Spleen (tissue), 11 donors: ENCODE measurements around the gene PPM1A. TPM values are rescaled to one million over a fixed set of nuclear protein-coding genes. Genes with fewer than 3 reads are reported as not detected.
A peak's percentile ranks its signal among the peaks of the same experiment; 100 is the strongest.

Experiments
- DNase-seq: peaks from one replicate; pipeline ENCODE4 v3.0.0-alpha.2; 2020
- H3K27ac ChIP-seq, 8 donors: fragments of 200-600 bp; sonication (generic) in 7 of 8; 1 replicate in 4 of 8; 2 replicates in 4 of 8; pipeline versions ENCODE4 v1.5.0 to v1.8.0; 2016 to 2021; ENCODE audit warnings: inconsistent platforms in 4 of 8, mild to moderate bottlenecking in 4 of 8, moderate library complexity in 1 of 8
- H3K27me3 ChIP-seq, 7 donors: fragments of 200-600 bp; sonication (generic) in 6 of 7; replicated peaks in 1 of 7; 1 replicate in 4 of 7; 2 replicates in 3 of 7; pipeline versions ENCODE4 v1.5.0 to v1.8.0; 2016 to 2021; ENCODE audit warnings: inconsistent platforms in 3 of 7, mild to moderate bottlenecking in 1 of 7
- H3K36me3 ChIP-seq, 6 donors: fragments of 200-600 bp; sonication (generic) in 5 of 6; 1 replicate in 4 of 6; 2 replicates in 2 of 6; pipeline versions ENCODE4 v1.5.0 to v1.8.0; 2016 to 2021; ENCODE audit warnings: inconsistent platforms in 2 of 6
- H3K4me1 ChIP-seq, 6 donors: fragments of 200-600 bp; sonication (generic) in 5 of 6; 1 replicate in 3 of 6; 2 replicates in 3 of 6; pipeline versions ENCODE4 v1.5.0 to v1.8.0; 2016 to 2021; ENCODE audit warnings: inconsistent platforms in 3 of 6
- H3K4me3 ChIP-seq, 8 donors: fragments of 200-600 bp; sonication (generic) in 7 of 8; 1 replicate in 4 of 8; 2 replicates in 4 of 8; pipeline versions ENCODE4 v1.5.0 to v1.8.0; 2016 to 2021; ENCODE audit warnings: inconsistent platforms in 4 of 8, mild to moderate bottlenecking in 4 of 8, moderate library complexity in 2 of 8
- H3K9me3 ChIP-seq, 8 donors: fragments of 200-600 bp; sonication (generic) in 7 of 8; 1 replicate in 4 of 8; 2 replicates in 4 of 8; pipeline versions ENCODE4 v1.5.0 to v1.8.0; 2016 to 2021; ENCODE audit warnings: inconsistent platforms in 4 of 8
- CTCF ChIP-seq, 11 experiments: fragments of 200-600 bp in 7 of 11; fragments of 450-650 bp in 4 of 11; sonication (generic) in 4 of 11; IDR thresholded peaks in 8 of 11; conservative IDR thresholded peaks in 3 of 11; 1 replicate in 7 of 11; 2 replicates in 4 of 11; pipeline versions ENCODE4 v1.4.0 to v1.8.0; 2016 to 2021; ENCODE audit warnings: antibody characterized with exemption in 11 of 11, inconsistent platforms in 4 of 11, mild to moderate bottlenecking in 1 of 11
- POLR2A ChIP-seq, 3 donors: fragments of 450-650 bp; IDR thresholded peaks; one replicate each; pipeline ENCODE4 v1.5.1; 2017; ENCODE audit warnings: antibody characterized with exemption in 3 of 3, mild to moderate bottlenecking in 1 of 3
- POLR2AphosphoS5 ChIP-seq, 3 donors: sonication (generic); formaldehyde crosslinking; IDR thresholded peaks; one replicate each; pipeline ENCODE4 v1.5.1; 2017; ENCODE audit warnings: antibody characterized with exemption in 3 of 3
- WGBS, 5 donors: extraction: QIAGEN DNeasy Blood & Tissue Kit in 3 of 5; methylation state at CpG; one replicate each; pipeline versions ENCODE4 v1.1.5 to v1.1.7; 2013 to 2018; 5-methylcytosine and 5-hydroxymethylcytosine counted together
- intact Hi-C: fragments of 100-400 bp; cut with DNase I; formaldehyde crosslinking; loops from one replicate; pipeline ENCODE4 v1.15.0; 2023; ENCODE audit warnings: low total_unique reads
- polyA plus RNA-seq, 3 donors: library from polyadenylated mRNA; stranded (reverse); fragments of 200-250 nt; gene quantifications; one replicate each; pipeline ENCODE4 v1.2.1, GENCODE V29; 2013
- total RNA-seq, 7 donors: library from RNA; depleted of rRNA in 3 of 7; stranded (reverse); fragments of >200 nt in 3 of 7; fragmentation: NEBNext Ultra II Directional in 4 of 7; extraction: Animal tissue kit (Norgen Biotek cat#: 25700) in 4 of 7; gene quantifications; one replicate each; pipeline versions ENCODE4 v1.1.0 to v1.2.1, GENCODE V29; 2016 to 2021
- donor health status: healthy with polysubstance abuse.
- donor health status: DM: no; HTN: no; CAD: no; lungs with moderate emphysema.
- donor health status: DM: no; HTN: no; CAD: no.
- donor health status: Bipolar disorder and iron deficiency.
- donor health status: healthy.
- donor health status: DM: no; HTN: no; CAD: no.
- donor health status: DM: yes; HTN: yes; CAD: no.

The PPM1A gene
- total and polyA plus RNA-seq, 10 donors = 15.5 to 63.0 (median 45.0) TPM

DNA sequence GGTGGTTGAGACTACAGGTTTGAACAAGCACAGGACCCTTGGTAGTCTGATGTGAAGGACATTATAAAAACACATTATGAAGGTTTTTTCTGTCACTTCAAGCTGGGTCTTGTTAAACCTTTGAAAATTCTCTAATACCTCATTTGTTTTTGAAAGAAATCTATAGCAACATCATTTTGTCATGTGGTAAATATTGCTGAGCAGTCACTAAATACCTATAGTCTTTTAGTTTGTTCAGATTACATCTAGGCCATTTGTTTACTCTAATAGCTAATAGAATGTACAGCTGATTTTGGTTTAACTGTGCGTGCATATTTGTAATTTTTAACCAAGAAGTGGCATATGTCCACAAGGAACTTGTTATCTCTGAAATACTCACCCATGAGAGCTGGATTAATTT, 2.9 kb downstream of the PPM1A start:
- Histone ChIP-seq H3K4me1 (peaks cover 15 to 81% (median 53%) of the 10 kb centered on the region in 6 donors), H3K27me3 (no peaks in the 10 kb centered on the region), H3K9me3 (no peaks in the 10 kb centered on the region), H3K27ac (no peak overlapping the region), H3K36me3 (no peaks in the 10 kb centered on the region), H3K4me3 (peak overlapping the region in 1 of 8 donors; percentile 85)
- intact Hi-C loops = no loop called here
- DNase-seq = no peak
- TF ChIP-seq POLR2AphosphoS5 (IDR thresholded peaks at IDR 0.05) (no peak), CTCF (IDR thresholded peaks at IDR 0.05 in 8 of 11, conservative IDR thresholded peaks at IDR 0.05 in 3 of 11) (no peak), POLR2A (IDR thresholded peaks at IDR 0.05) (no peak)
- 89 to 94% (median 92%) methylated on average over 1 of the region's 1 CpG for WGBS, 5 donors

- TF ChIP-seq CTCF (IDR thresholded peaks at IDR 0.05 in 8 of 11, conservative IDR thresholded peaks at IDR 0.05 in 3 of 11) (no peak), POLR2A (IDR thresholded peaks at IDR 0.05) (no peak), POLR2AphosphoS5 (IDR thresholded peaks at IDR 0.05) (no peak)
- WGBS, 5 donors = 86 to 96% (median 93%) methylated on average over 2 of the region's 2 CpGs
- no peak for DNase-seq
- intact Hi-C loops = no loop called here
- H3K27me3 ChIP-seq = no peaks in the 10 kb centered on the region
- H3K4me1 ChIP-seq = peaks cover 15 to 81% (median 50%) of the 10 kb centered on the region in 6 donors
- H3K27ac ChIP-seq = no peak overlapping the region
- H3K4me3 ChIP-seq = no peak overlapping the region
- H3K9me3 ChIP-seq = no peaks in the 10 kb centered on the region
- H3K36me3 ChIP-seq = no peaks in the 10 kb centered on the region
Measured at GRCh38 chr14:60252630-60253029, 3.6 kb downstream of the PPM1A start.

- 85 to 95% (median 90%) methylated on average over 3 of the region's 3 CpGs for WGBS, 5 donors
- no peak for DNase-seq
- Histone ChIP-seq H3K4me3 (no peak overlapping the region), H3K27ac (no peak overlapping the region), H3K4me1 (peaks cover 15 to 84% (median 48%) of the 10 kb centered on the region in 6 donors), H3K36me3 (no peaks in the 10 kb centered on the region), H3K27me3 (no peaks in the 10 kb centered on the region), H3K9me3 (no peaks in the 10 kb centered on the region)
- no peak for TF ChIP-seq POLR2A (IDR thresholded peaks at IDR 0.05)
- intact Hi-C loops = no loop called here
Measured at GRCh38 chr14:60253649-60254048, 4.6 kb downstream of the PPM1A start.

GRCh38 chr14:60254176-60254575, 5.2 kb downstream of the PPM1A start:
- DNase-seq = no peak
- intact Hi-C loops = no loop called here
- 74 to 84% (median 81%) methylated on average over 1 of the region's 1 CpG for WGBS, 5 donors
- H3K4me3 ChIP-seq = no peak overlapping the region
- no peak for TF ChIP-seq POLR2A (IDR thresholded peaks at IDR 0.05)
- TF ChIP-seq POLR2AphosphoS5 (IDR thresholded peaks at IDR 0.05) = no peak
- H3K4me1 ChIP-seq = peaks cover 15 to 89% (median 48%) of the 10 kb centered on the region in 6 donors
- no peak overlapping the region for H3K27ac ChIP-seq
- H3K36me3 ChIP-seq = no peaks in the 10 kb centered on the region
- no peaks in the 10 kb centered on the region for H3K9me3 ChIP-seq
- no peaks in the 10 kb centered on the region for H3K27me3 ChIP-seq

GRCh38 chr14:60257865-60258264, 8.8 kb downstream of the PPM1A start:
- intact Hi-C loops = no loop called here
- H3K27ac ChIP-seq = no peak overlapping the region
- WGBS, 5 donors = 92 to 96% (median 94%) methylated on average over 1 of the region's 1 CpG

More at GRCh38 chr14:60257865-60258264, 8.8 kb downstream of the PPM1A start:
- Histone ChIP-seq H3K4me3 (no peak overlapping the region), H3K9me3 (peaks cover 0 to 5% (median 2%) of the 10 kb centered on the region in 8 donors), H3K27me3 (no peaks in the 10 kb centered on the region), H3K36me3 (no peaks in the 10 kb centered on the region), H3K4me1 (peaks cover 0 to 78% (median 19%) of the 10 kb centered on the region in 6 donors)
- TF ChIP-seq CTCF (IDR thresholded peaks at IDR 0.05 in 8 of 11, conservative IDR thresholded peaks at IDR 0.05 in 3 of 11) (no peak), POLR2A (IDR thresholded peaks at IDR 0.05) (no peak), POLR2AphosphoS5 (IDR thresholded peaks at IDR 0.05) (no peak)
- no peak for DNase-seq
